ENCODE measurements around the gene FAM222A. TPM values are rescaled to one million over a fixed set of nuclear protein-coding genes. Genes with fewer than 3 reads are reported as not detected.

FAM222A gene
- polyA plus RNA-seq, 3 donors: 0.09 TPM; not detected in 2

DNA sequence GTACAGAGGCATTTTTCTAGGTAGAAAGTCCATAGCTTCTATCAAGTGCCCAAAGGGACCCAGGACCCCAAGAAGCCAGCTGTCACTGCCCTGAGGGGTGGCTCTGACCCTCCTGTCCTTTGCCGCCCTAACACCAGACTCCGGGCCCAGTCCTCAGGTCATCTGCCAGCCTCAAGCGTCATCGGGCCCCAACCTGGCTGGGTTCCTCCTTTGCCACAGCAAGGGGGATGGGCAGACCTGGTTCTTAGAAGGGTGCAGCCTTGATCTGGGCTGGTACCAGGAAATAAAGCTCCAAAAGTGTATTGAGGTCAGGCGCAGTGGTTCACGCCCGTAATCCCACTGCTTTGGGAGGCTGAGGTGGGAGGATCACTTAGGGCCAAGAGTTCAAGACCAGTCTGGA is 27.1 kb upstream of the FAM222A start:
- Histone ChIP-seq H3K9ac (ENCODE audit: insufficient read depth, low read length, poor library complexity, severe bottlenecking) (no peak overlapping the region), H3K4me2 (replicated peaks; ENCODE audit: extremely low read depth, low read length, poor library complexity, severe bottlenecking) (no peak overlapping the region), H3K27me3 (ENCODE audit: control insufficient read depth in 2 of 2, insufficient read depth in 2 of 2, low read length in 2 of 2) (no peaks in the 10 kb centered on the region), H3K4me1 (ENCODE audit: control insufficient read depth in 1 of 2, insufficient read depth in 2 of 2, low read length in 2 of 2) (peaks cover 10 to 16% of the 10 kb centered on the region in 2 donors), H4K20me1 (ENCODE audit: insufficient read depth, low read length) (no peaks in the 10 kb centered on the region), H2AFZ (ENCODE audit: insufficient read depth, low read depth, low read length, poor library complexity, severe bottlenecking) (no peak overlapping the region), H3K79me2 (ENCODE audit: insufficient read depth, low read length) (no peaks in the 10 kb centered on the region), H3K9me3 (replicated peaks in 1 of 2; ENCODE audit: control insufficient read depth in 1 of 2, insufficient read depth in 1 of 2, low read length in 2 of 2) (no peaks in the 10 kb centered on the region), H3K36me3 (replicated peaks in 1 of 2; ENCODE audit: control insufficient read depth in 1 of 2, insufficient read depth in 2 of 2, low read length in 2 of 2) (no peaks in the 10 kb centered on the region), H3K27ac (ENCODE audit: low read depth in 1 of 2, low read length in 2 of 2) (no peak overlapping the region), H3K4me3 (replicated peaks in 1 of 3; ENCODE audit: low read depth in 2 of 3, low read length in 3 of 3) (no peak overlapping the region)
- intact Hi-C loops (cut with micrococcal nuclease): no loop called here
- Mint-ChIP-seq H3K36me3 (no peaks in the 10 kb centered on the region), H3K9me3 (peaks cover 0 to 4% (median 0%) of the 10 kb centered on the region in 7 donors), H3K27me3 (ENCODE audit: low read depth in 3 of 3) (peaks cover 0 to 6% (median 5%) of the 10 kb centered on the region in 3 donors), H3K4me1 (peaks cover 6% of the 10 kb centered on the region), H3K4me3 (no peak overlapping the region), H3K27ac (no peak overlapping the region)
- TF ChIP-seq, protein P1, sequence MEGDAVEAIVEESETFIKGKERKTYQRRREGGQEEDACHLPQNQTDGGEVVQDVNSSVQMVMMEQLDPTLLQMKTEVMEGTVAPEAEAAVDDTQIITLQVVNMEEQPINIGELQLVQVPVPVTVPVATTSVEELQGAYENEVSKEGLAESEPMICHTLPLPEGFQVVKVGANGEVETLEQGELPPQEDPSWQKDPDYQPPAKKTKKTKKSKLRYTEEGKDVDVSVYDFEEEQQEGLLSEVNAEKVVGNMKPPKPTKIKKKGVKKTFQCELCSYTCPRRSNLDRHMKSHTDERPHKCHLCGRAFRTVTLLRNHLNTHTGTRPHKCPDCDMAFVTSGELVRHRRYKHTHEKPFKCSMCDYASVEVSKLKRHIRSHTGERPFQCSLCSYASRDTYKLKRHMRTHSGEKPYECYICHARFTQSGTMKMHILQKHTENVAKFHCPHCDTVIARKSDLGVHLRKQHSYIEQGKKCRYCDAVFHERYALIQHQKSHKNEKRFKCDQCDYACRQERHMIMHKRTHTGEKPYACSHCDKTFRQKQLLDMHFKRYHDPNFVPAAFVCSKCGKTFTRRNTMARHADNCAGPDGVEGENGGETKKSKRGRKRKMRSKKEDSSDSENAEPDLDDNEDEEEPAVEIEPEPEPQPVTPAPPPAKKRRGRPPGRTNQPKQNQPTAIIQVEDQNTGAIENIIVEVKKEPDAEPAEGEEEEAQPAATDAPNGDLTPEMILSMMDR (IDR thresholded peaks at IDR 0.05): no peak
- 94% methylated on average over 7 of the region's 7 CpGs for WGBS (ENCODE audit: insufficient coverage)
- DNase-seq: no peak

- Histone ChIP-seq H3K4me3 (replicated peaks in 1 of 3; ENCODE audit: low read depth in 2 of 3, low read length in 3 of 3) (no peak overlapping the region), H3K9me3 (replicated peaks in 1 of 2; ENCODE audit: control insufficient read depth in 1 of 2, insufficient read depth in 1 of 2, low read length in 2 of 2) (no peaks in the 10 kb centered on the region), H3K4me1 (ENCODE audit: control insufficient read depth in 1 of 2, insufficient read depth in 2 of 2, low read length in 2 of 2) (peaks cover 10 to 16% of the 10 kb centered on the region in 2 donors), H3K9ac (ENCODE audit: insufficient read depth, low read length, poor library complexity, severe bottlenecking) (no peak overlapping the region), H4K20me1 (ENCODE audit: insufficient read depth, low read length) (no peaks in the 10 kb centered on the region), H3K4me2 (replicated peaks; ENCODE audit: extremely low read depth, low read length, poor library complexity, severe bottlenecking) (no peak overlapping the region), H3K27me3 (ENCODE audit: control insufficient read depth in 2 of 2, insufficient read depth in 2 of 2, low read length in 2 of 2) (peaks cover 0 to under 1% of the 10 kb centered on the region in 2 donors), H2AFZ (ENCODE audit: insufficient read depth, low read depth, low read length, poor library complexity, severe bottlenecking) (no peak overlapping the region), H3K27ac (ENCODE audit: low read depth in 1 of 2, low read length in 2 of 2) (no peak overlapping the region), H3K79me2 (ENCODE audit: insufficient read depth, low read length) (no peaks in the 10 kb centered on the region), H3K36me3 (replicated peaks in 1 of 2; ENCODE audit: control insufficient read depth in 1 of 2, insufficient read depth in 2 of 2, low read length in 2 of 2) (no peaks in the 10 kb centered on the region)
- H3K36me3 Mint-ChIP-seq: no peaks in the 10 kb centered on the region
- WGBS (ENCODE audit: insufficient coverage): 100% methylated on average over 4 of the region's 6 CpGs
- DNase-seq: no peak
- H3K27me3 Mint-ChIP-seq (ENCODE audit: low read depth in 3 of 3): peaks cover 0 to 6% (median 5%) of the 10 kb centered on the region in 3 donors
- H3K9me3 Mint-ChIP-seq: peaks cover 0 to 8% (median 0%) of the 10 kb centered on the region in 7 donors
- intact Hi-C loops (cut with micrococcal nuclease): no loop called here
- H3K27ac Mint-ChIP-seq: no peak overlapping the region
- TF ChIP-seq, protein P1 (IDR thresholded peaks at IDR 0.05): no peak
- H3K4me3 Mint-ChIP-seq: no peak overlapping the region
- H3K4me1 Mint-ChIP-seq: peaks cover 6% of the 10 kb centered on the region
Measured at GRCh38 chr12:109687250-109687649, 26.4 kb upstream of the FAM222A start.
